K562 (cell line): ENCODE measurements around the gene SLMAP. TPM values are rescaled to one million over a fixed set of nuclear protein-coding genes. Genes with fewer than 3 reads are reported as not detected.
A peak's percentile ranks its signal among the peaks of the same experiment; 100 is the strongest.

Experiments
- ATF2 ChIP-seq: sonication (generic); formaldehyde crosslinking; IDR thresholded peaks from 2 replicates; pipeline ENCODE4 v1.8.1; 2022; ENCODE audit warnings: missing genetic modification reagents
- DNMT1 ChIP-seq: fragments of 450-650 bp; IDR thresholded peaks from 2 replicates; pipeline ENCODE4 v1.6.1; 2016; ENCODE audit warnings: antibody characterized with exemption, mild to moderate bottlenecking
- ESRRA ChIP-seq: fragments of 450-650 bp; IDR thresholded peaks from 2 replicates; pipeline ENCODE4 v1.6.1; 2014; ENCODE audit warnings: low read depth, mild to moderate bottlenecking, moderate library complexity, borderline replicate concordance
- GTF3C2 ChIP-seq: IDR thresholded peaks from 3 replicates; pipeline ENCODE4 v1.6.1; 2011; ENCODE audit warnings: borderline replicate concordance, mild to moderate bottlenecking, moderate library complexity; ENCODE audit not compliant: insufficient read length; ENCODE audit errors: extremely low read depth
- NFIX ChIP-seq: fragments of 250-450 bp; sonication (Bioruptor Pico); IDR thresholded peaks from 2 replicates; pipeline ENCODE4 v1.4.0; 2020; ENCODE audit warnings: low read depth, mild to moderate bottlenecking, moderate library complexity
- OTX1 ChIP-seq: fragments of 450-650 bp; formaldehyde crosslinking; IDR thresholded peaks from 2 replicates; pipeline ENCODE4 v1.4.0; 2022; ENCODE audit warnings: mild to moderate bottlenecking
- PHB2 ChIP-seq: fragments of 450-650 bp; IDR thresholded peaks from 2 replicates; pipeline ENCODE4 v1.6.1; 2017; ENCODE audit warnings: low read depth
- SMARCE1 ChIP-seq: fragments of 450-650 bp; IDR thresholded peaks from 2 replicates; pipeline ENCODE4 v1.7.1; 2016; ENCODE audit warnings: mild to moderate bottlenecking
- THRAP3 ChIP-seq: fragments of 450-650 bp; IDR thresholded peaks from 2 replicates; pipeline ENCODE4 v1.6.1; 2016; ENCODE audit warnings: mild to moderate bottlenecking, inconsistent platforms, borderline replicate concordance
- ZNF239 ChIP-seq: fragments of 250-450 bp; sonication (Bioruptor Pico); IDR thresholded peaks from 2 replicates; pipeline ENCODE4 v1.4.0; 2020; ENCODE audit warnings: mild to moderate bottlenecking
- ZNF586 ChIP-seq: fragments of 450-650 bp; formaldehyde crosslinking; conservative IDR thresholded peaks from 2 replicates; pipeline ENCODE4 v1.4.0; 2020; ENCODE audit warnings: mild to moderate bottlenecking, moderate library complexity
- ZNF76 ChIP-seq: fragments of 250-450 bp; sonication (Bioruptor Pico); IDR thresholded peaks from 2 replicates; pipeline ENCODE4 v1.4.0; 2020; ENCODE audit warnings: mild to moderate bottlenecking, moderate library complexity, borderline replicate concordance
- ZNF785 ChIP-seq: fragments of 250-450 bp; sonication (Bioruptor Pico); IDR thresholded peaks from 2 replicates; pipeline ENCODE4 v1.4.0; 2020; ENCODE audit warnings: mild to moderate bottlenecking
- polyA plus RNA-seq, 8 experiments: library from polyadenylated mRNA; depleted of rRNA in 4 of 8; stranded (reverse) in 5 of 8; unstranded in 3 of 8; fragments of >200 nt; fragmentation: Nextera tagmentation in 2 of 8; fragmentation: Illumina TruSeq in 1 of 8; extraction: Ambion mirVana in 2 of 8; extraction: Trizol in 1 of 8; gene quantifications; 2 replicates each; pipeline versions ENCODE4 v1.2.1 to v1.2.3, GENCODE V29; 2011 to 2014; ENCODE audit warnings: inconsistent platforms in 1 of 8, missing spikeins in 1 of 8
- total RNA-seq, 7 experiments: library from RNA; depleted of rRNA in 6 of 7; stranded (reverse); fragments of >200 nt in 6 of 7; fragmentation: Illumina TruSeq in 2 of 7; extraction: Trizol in 2 of 7; gene quantifications; 2 replicates each; pipeline versions ENCODE4 v1.2.1 to v1.2.3, GENCODE V29; 2011 to 2021; ENCODE audit warnings: low replicate concordance in 1 of 7
- TF ChIP-seq, protein P1 (sequence below), 2 experiments: IDR thresholded peaks; 2 replicates each; pipeline ENCODE4 v1.6.1; 2011; ENCODE audit warnings: borderline replicate concordance in 1 of 2, control low read depth in 1 of 2, low read depth in 1 of 2, low read length in 1 of 2, mild to moderate bottlenecking in 1 of 2, mixed read lengths in 1 of 2, moderate library complexity in 1 of 2; ENCODE audit not compliant: insufficient read depth in 1 of 2, insufficient read length in 1 of 2, poor library complexity in 1 of 2, severe bottlenecking in 1 of 2; ENCODE audit errors: extremely low read depth in 1 of 2
- TF ChIP-seq, protein P2 (sequence below): fragments of 250-450 bp; sonication (Bioruptor Pico); IDR thresholded peaks from 2 replicates; pipeline ENCODE4 v1.4.0; 2020
- TF ChIP-seq, protein P3 (sequence below): fragments of 450-650 bp; formaldehyde crosslinking; IDR thresholded peaks from 2 replicates; pipeline ENCODE4 v1.4.0; 2022; ENCODE audit warnings: mild to moderate bottlenecking, moderate library complexity
- TF ChIP-seq, protein P4 (sequence below), 3 experiments: fragments of 200-800 bp in 1 of 3; sonication (Bioruptor generic) in 1 of 3; sonication (generic) in 1 of 3; formaldehyde crosslinking in 1 of 3; IDR thresholded peaks; 2 replicates each; pipeline versions ENCODE4 v1.6.1 to v1.8.0; 2016 to 2022; ENCODE audit warnings: mild to moderate bottlenecking in 2 of 3, missing compliant biosample characterization in 2 of 3, missing genetic modification characterization in 2 of 3, missing genetic modification reagents in 1 of 3

SLMAP gene
- total and polyA plus RNA-seq, 9 of the 15 experiments (the other 6 are each of a cell fraction or from before 2014, with no cell fraction given) = 12.1 to 50.7 (median 28.3) TPM

GRCh38 chr3:57755741-57756527, at the start of gene SLMAP (continued):
- TF ChIP-seq, protein P1, sequence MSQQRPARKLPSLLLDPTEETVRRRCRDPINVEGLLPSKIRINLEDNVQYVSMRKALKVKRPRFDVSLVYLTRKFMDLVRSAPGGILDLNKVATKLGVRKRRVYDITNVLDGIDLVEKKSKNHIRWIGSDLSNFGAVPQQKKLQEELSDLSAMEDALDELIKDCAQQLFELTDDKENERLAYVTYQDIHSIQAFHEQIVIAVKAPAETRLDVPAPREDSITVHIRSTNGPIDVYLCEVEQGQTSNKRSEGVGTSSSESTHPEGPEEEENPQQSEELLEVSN (IDR thresholded peaks at IDR 0.05; ENCODE audit: borderline replicate concordance in 1 of 2, extremely low read depth in 1 of 2, insufficient read depth in 1 of 2, insufficient read length in 1 of 2, low read depth in 1 of 2, low read length in 1 of 2, poor library complexity in 1 of 2, severe bottlenecking in 1 of 2) = peak; percentile 44 to 47
- no peak for TF ChIP-seq SMARCE1
- TF ChIP-seq ZNF76 (CRISPR knock-in tag) = no peak
- TF ChIP-seq ATF2 = no peak
- no peak for TF ChIP-seq ZNF586
- TF ChIP-seq NFIX (CRISPR knock-in tag) = no peak
- TF ChIP-seq ESRRA = 0 out of 2 replicates have a peak, but pooled peaks have one; percentile 12
- TF ChIP-seq, protein P2, sequence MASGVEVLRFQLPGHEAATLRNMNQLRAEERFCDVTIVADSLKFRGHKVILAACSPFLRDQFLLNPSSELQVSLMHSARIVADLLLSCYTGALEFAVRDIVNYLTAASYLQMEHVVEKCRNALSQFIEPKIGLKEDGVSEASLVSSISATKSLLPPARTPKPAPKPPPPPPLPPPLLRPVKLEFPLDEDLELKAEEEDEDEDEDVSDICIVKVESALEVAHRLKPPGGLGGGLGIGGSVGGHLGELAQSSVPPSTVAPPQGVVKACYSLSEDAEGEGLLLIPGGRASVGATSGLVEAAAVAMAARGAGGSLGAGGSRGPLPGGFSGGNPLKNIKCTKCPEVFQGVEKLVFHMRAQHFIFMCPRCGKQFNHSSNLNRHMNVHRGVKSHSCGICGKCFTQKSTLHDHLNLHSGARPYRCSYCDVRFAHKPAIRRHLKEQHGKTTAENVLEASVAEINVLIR = peak; percentile 11; the same call in 1 of the 2 replicates
- peak; percentile 53; the same call in 1 of the 2 replicates for TF ChIP-seq ZNF239 (CRISPR knock-in tag)
- no peak for TF ChIP-seq PHB2
- no peak for TF ChIP-seq DNMT1
- TF ChIP-seq, protein P3, sequence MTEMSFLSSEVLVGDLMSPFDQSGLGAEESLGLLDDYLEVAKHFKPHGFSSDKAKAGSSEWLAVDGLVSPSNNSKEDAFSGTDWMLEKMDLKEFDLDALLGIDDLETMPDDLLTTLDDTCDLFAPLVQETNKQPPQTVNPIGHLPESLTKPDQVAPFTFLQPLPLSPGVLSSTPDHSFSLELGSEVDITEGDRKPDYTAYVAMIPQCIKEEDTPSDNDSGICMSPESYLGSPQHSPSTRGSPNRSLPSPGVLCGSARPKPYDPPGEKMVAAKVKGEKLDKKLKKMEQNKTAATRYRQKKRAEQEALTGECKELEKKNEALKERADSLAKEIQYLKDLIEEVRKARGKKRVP (CRISPR knock-in tag) = no peak; the same call in 1 of the 2 replicates
- TF ChIP-seq THRAP3 = no peak
- TF ChIP-seq OTX1 (CRISPR knock-in tag) = no peak
- TF ChIP-seq GTF3C2 = no peak
- TF ChIP-seq ZNF785 = no peak
- TF ChIP-seq, protein P4, sequence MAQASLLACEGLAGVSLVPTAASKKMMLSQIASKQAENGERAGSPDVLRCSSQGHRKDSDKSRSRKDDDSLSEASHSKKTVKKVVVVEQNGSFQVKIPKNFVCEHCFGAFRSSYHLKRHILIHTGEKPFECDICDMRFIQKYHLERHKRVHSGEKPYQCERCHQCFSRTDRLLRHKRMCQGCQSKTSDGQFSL (CRISPR knock-in tag; IDR thresholded peaks at IDR 0.05) = no peak
- TF ChIP-seq, protein P4 (tag; IDR thresholded peaks at IDR 0.05) = no peak
